HG02981 (cell line): ENCODE measurements around the gene ATG7.
"Not testable (repeated sequence)": the region's sequence is repeated elsewhere in the genome, so short reads cannot be mapped to it uniquely, and the experiment has no call there.

Source experiments
- ATAC-seq: cut with Tn5 transposase; IDR thresholded peaks from one replicate; pipeline ENCODE4 v1.9.1; 2021; ENCODE audit warnings: mild to moderate bottlenecking, moderate library complexity; ENCODE audit not compliant: unreplicated experiment

The ATG7 gene

DNA sequence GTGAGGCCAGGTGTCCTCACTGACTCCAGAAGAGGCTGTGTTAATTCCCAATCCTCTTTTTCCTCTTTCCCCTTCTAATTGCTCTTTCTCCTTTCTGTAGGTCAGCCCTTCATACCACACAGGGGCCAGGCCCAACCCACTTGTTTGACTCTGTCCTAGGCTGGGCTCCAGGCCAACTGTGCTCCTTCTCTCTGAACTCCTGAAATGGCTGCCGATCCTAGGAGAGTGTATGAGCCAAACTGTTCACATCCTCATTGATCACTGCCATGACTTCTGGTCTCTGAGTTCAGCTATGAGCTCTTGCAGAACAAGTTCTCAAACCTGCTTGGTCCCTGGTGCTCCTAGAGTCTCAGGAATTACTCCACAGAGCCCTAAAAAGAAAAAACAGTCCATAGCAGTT, 226.4 kb downstream of the ATG7 start:
- ATAC-seq = no peak

- no peak for ATAC-seq
Measured at GRCh38 chr3:11499144-11499543, 226.9 kb downstream of the ATG7 start.

DNA sequence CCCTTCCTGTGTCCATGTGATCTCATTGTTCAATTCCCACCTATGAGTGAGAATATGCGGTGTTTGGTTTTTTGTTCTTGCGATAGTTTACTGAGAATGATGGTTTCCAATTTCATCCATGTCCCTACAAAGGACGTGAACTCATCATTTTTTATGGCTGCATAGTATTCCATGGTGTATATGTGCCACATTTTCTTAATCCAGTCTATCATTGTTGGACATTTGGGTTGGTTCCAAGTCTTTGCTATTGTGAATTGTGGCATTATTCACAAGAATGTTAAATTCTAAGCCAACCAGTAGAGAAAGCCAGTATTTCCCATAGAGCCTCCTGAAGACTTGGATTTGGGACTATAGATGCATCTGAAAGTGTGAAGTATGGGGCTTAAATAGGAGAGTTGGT, 230.2 kb downstream of the ATG7 start:
- not testable (repeated sequence) for ATAC-seq

- ATAC-seq = no peak
Measured at GRCh38 chr3:11507719-11508118, 235.5 kb downstream of the ATG7 start.

DNA sequence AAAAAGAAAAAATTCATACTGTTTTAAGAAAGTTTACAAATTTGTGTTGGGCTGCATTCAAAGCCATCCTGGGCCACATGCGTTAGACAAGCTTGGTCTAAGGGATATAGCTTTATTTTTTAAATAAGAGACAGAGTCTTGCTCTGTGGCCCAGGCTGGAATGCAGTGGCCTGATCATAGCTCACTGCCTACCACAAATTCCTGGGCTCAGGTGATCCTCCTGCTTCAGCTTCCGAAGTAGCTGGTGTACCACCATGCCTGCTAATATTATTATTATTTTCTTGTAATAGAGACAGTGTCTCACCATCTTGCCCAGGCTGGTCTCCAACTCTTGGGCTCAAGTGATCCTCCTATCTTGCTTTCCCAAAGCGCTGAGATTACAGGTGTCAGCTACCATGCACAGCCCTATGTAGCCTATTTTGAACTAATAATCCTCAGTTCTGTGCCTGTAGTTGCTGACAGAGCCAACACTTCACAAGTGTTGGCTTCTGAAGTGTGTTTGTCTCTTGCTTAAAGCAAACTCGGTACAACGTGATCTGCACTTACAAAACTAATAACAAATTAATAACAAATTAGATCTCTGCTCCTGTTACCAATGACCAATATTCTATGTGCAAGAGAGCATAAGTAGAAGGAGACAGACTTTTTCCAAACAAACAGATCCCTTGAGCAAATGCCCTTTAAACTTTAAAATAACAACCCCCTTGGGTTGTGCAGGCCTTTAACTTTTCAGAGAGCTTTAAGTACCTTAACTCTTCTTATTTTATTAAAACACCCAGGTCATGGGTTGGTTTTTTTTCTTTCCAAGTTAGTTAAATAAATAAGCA, 236.4 kb downstream of the ATG7 start:
- ATAC-seq = no peak

DNA sequence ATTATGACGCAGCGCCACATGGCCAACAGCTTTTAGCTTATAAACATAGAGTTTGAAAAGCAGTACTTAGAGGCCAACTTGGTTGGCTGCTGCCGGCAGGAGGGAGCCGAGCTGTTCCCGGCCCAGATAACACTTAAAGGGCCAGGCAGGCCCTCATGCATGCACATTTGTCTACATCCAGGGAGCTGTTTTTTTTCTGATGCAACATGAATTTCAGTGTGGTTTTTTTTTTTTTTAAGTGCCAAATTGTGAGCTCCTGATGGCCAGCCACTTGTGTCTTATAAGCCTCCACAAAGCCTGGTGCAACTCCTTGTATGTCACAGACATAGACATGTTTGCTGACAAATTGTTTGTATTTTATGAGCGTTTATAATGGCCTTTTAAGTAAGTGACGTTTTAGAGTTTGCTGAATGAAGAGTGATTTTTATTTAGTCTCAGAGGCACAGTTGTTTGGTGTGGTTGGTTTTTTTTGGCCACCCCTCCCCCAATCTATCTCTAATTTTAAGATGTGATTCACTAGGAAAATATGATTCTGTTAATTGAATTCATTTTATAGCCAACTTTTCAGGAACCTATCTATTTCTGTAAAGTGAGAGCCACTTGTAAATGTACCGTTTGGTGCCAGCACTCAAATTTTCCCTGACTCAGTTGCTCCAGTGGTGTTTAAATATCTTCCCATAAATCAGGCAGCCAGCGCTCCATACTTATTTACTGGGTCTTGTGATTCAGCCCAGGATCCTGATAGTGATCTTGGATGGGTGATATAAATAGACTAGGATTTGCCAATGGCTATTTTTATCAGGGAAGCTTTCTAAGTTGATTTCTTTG, 237.2 kb downstream of the ATG7 start:
- no peak for ATAC-seq

- no peak for ATAC-seq
Measured at GRCh38 chr3:11510001-11510340, 237.8 kb downstream of the ATG7 start.

GRCh38 chr3:11510356-11510755, 238.2 kb downstream of the ATG7 start:
- ATAC-seq = no peak

DNA sequence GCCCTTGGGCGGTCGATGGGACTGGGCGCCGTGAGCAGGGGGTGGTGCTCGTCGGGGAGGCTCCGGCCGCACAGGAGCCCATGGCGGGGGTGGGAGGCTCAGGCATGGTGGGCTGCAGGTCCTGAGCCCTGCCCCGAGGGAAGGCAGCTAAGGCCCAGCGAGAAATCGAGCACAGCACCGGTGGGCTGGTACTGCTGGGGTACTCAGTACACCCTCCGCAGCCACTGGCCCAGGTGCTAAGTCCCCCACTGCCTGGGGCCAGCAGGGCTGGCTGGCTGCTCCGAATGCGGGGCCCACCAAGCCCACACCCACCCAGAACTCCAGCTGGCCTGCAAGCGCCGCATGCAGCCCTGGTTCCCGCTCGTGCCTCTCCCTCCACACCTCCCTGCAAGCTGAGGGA, 239.4 kb downstream of the ATG7 start:
- not testable (repeated sequence) for ATAC-seq

GRCh38 chr3:11513125-11513816, 241.1 kb downstream of the ATG7 start:
- not testable (repeated sequence) for ATAC-seq

DNA sequence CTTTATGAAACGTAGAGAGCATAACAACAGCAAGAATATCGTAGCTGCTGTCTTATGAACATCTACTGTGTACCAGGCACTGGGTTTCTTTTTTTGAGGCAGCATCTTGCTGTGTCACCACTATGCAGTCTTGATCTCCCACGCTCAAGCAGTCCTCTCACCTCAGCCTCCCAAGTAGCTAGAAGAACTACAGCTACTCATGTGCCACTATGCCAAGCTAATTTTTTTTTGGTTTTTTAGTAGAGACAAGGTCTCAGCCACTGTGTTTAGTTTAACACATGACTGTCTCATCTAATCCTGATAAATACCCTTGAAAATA, 241.6 kb downstream of the ATG7 start:
- no peak for ATAC-seq

DNA sequence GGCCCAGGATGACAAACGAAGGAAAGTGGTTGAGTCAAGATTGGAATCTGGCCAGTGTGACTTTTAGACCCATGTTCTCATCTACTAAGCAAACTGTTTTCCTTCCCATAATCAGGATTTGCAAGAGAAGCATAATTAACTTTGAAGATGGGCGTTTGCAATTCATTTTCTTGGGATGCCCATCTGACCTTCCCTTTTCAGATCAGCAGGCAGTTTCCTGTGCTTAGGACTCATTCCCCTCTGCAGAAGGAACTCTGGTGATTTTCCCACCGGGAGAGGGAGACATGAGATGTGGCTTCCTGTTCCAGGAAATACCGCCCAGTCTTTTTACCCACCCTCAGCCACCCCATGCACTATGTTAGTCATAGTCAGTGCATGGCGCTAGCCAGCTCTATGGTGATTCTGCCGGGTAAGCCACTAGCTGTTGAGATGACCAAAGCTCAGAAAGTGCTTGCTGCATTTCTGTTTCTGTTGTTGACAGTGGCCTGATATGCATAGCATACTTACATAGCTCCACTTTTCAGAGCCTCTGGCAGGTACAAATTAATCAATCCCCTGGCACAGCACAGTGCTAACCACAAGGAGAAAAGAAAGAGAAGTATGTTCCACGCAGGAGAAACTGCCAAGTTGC, 242.1 kb downstream of the ATG7 start:
- no peak for ATAC-seq

DNA sequence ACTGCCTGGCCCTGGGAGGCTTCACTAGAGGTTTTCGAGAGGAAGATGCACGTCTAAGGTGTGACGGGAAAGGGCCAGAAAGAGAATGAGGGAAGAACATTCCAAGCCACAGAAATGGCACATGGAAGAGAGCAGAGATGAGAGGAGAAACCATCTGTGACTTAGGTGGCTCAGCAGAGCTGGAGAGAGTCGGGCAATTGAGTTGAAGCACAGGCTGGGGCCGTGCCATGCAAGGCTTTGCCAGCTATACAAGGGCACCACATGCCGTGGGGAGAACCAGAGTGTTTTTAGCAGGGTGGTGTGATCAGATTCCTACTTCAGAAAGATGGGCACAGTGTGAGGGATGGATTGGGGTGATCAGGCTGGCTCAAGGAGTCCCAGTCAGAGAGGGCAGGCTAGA, 245.4 kb downstream of the ATG7 start:
- ATAC-seq = no peak

GRCh38 chr3:11521167-11521566, 249.0 kb downstream of the ATG7 start:
- ATAC-seq = no peak

GRCh38 chr3:11522398-11522715, 250.2 kb downstream of the ATG7 start:
- ATAC-seq = no peak

DNA sequence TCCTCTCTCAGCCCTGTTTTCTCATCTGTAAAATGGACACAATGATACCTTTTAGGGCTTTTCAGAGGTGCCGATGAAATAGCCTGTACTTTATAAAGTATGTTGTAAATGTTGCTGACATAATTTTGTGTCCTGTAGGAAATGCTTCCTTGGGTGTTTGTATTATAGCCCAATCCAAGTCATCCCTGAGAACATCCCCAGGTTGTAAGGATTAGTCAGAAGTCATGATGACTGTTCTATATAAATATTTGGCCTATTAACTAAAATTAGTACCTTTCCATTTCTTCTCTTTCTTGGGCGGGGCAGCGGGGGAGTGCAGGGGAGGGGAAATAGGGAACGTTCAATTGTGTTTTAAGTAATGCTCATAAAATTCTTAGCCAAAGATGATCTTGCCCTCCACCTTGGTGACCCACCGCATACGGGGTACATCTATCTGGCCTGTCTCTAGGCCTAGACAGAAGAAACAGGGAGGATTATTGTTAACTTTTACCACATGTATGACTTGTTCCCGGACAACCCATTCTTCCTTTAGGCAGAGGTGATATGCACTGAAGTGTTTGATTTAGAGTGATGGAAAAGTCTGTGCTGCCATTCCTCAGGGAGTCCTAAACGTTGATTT, 250.9 kb downstream of the ATG7 start:
- no peak for ATAC-seq

DNA sequence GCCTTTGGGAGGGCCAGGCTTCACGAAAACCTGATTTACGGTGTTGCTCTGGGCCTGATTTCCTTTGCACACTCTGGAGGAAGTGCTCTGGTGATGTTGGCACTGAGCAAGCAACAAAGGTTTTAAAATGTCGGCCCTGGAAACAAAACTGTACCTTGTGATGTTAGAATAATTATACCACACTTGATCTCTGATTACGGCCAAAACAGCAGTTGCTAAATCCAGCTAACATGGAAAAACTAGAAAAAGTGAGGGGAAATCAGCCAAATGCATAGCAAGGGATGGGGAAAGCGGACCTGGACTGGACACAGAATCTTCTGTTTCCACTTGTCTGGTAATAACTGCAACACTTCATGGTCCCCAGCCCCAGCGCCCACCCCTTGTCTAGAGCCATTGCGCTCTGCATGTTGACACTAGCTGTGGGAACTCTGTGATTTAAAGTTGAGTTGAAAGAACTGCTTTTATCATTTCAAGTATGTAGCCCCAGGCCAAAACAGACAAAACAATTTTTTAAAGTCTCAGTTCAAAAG, 251.4 kb downstream of the ATG7 start:
- ATAC-seq = no peak

- not testable (repeated sequence) for ATAC-seq
Measured at GRCh38 chr3:11526121-11526520, 253.9 kb downstream of the ATG7 start.

GRCh38 chr3:11529281-11529680, 257.1 kb downstream of the ATG7 start:
- ATAC-seq = no peak

GRCh38 chr3:11530153-11530721, 258.0 kb downstream of the ATG7 start:
- no peak for ATAC-seq
